ENCODE data around the gene RPUSD4.

Gene RPUSD4

GRCh38 chr11:126212089-126212660 lies 725 bp upstream of the RPUSD4 start:
- no peak for DNase-seq (ENCODE audit: low read depth)

GRCh38 chr11:126210871-126211235 lies 597 bp downstream of the RPUSD4 start:
- no peak for DNase-seq (ENCODE audit: low read depth)

GRCh38 chr11:126207896-126208295 lies 3.6 kb downstream of the RPUSD4 start:
- DNase-seq (ENCODE audit: low read depth), result no peak

- DNase-seq (ENCODE audit: low read depth), result no peak
Measured at GRCh38 chr11:126205359-126205758, 6.1 kb downstream of the RPUSD4 start.

- no peak for DNase-seq (ENCODE audit: low read depth)
Measured at GRCh38 chr11:126202646-126203359, 8.6 kb downstream of the RPUSD4 start.

DNA sequence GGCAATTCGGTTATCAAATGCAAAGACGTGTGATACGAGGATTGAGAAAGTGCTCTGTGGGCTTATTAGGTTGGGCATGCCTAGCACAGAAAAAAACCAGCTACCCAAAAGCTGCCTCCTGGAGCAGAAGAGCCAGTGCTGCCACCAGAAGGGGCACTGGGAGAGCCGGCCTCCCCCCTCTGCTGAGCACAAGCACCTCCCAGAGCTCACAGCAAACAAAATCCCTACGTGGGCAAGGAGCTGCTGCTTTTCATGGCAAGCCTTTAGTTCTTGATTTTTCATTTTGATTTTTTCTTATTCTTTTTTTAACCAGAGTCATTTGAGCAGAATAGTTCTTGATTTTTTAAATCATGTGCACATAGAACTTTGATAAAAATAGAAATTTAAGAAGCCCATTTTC lies 12.8 kb downstream of the RPUSD4 start:
- DNase-seq (ENCODE audit: low read depth), result no peak

DNA sequence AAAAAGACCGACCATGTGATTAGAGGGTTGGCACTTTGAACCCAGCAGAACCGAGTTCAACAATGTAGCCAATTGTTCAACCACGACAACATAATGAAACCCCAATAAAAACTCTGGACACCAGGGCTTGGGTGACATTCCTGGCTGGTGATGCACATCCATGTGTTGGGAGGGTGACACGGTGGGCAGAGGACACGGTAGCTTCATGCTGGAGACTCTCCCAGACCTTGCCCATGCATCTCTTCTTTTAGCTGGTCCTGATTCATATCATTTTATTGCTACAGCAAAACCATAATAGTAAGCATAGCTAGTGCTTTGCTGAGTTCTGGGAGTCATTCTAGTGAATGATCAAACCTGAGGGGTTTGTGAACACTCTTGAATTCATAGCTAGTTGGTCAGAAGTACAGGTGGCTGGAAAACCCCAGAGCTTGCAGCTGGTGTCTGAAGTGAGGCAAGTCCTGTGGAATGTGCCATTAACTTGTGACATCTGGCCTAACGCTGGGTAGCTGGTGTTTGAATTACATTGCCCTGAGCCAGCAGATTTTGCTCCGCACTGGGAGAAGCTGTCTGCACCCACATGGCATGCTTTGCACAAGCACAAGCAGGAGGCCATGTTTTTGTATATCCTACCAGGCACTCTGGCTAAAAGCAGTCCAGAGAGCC lies 14.0 kb downstream of the RPUSD4 start:
- DNase-seq (ENCODE audit: low read depth), result no peak

GRCh38 chr11:126195119-126195518 lies 16.3 kb downstream of the RPUSD4 start:
- no peak for DNase-seq (ENCODE audit: low read depth)

DNA sequence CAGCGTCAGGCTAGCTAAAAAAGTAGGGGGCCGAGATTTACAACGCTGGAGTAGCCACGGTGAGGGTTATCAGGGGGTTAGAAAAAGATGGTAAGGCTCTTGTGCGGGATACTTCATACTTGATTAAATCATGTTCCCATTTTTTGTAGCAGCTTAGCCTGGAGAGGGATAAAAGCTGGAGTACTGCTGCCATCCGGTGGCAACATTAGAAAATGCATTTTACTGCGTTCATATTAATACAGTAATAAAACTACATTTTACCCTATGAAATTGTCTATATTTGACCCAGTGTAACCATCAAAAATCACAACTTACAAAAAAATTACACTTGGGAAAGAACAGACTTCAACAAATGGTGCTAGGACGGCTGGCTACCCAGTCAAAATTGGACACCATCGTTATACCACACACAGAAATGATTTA lies 17.3 kb downstream of the RPUSD4 start:
- DNase-seq (ENCODE audit: low read depth), result no peak

- DNase-seq (ENCODE audit: low read depth), result no peak
Measured at GRCh38 chr11:126193038-126193478, 18.4 kb downstream of the RPUSD4 start.

- DNase-seq (ENCODE audit: low read depth), result no peak
Measured at GRCh38 chr11:126192361-126192760, 19.1 kb downstream of the RPUSD4 start.

- DNase-seq (ENCODE audit: low read depth), result no peak
Measured at GRCh38 chr11:126191379-126192073, 19.9 kb downstream of the RPUSD4 start.

DNA sequence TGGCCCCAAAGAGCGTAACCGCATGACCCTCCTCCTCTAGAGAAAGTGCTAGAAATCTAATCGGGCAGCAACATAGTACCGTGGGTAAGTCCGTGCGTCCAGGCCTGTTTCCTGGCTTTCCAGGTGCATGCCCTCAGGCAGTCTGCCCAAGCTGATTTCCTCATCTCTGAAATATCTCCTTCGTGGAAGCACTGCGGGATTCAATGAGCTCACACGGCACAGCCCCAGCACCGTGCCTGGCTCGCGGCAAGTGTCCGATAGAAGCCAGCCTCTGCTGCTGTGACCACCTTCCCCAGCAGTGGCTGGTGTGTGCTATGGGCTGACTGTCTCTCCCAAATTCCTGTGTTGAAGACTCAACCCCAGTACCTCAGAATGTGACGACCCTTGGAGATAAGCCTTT lies 20.7 kb downstream of the RPUSD4 start:
- no peak for DNase-seq (ENCODE audit: low read depth)

DNA sequence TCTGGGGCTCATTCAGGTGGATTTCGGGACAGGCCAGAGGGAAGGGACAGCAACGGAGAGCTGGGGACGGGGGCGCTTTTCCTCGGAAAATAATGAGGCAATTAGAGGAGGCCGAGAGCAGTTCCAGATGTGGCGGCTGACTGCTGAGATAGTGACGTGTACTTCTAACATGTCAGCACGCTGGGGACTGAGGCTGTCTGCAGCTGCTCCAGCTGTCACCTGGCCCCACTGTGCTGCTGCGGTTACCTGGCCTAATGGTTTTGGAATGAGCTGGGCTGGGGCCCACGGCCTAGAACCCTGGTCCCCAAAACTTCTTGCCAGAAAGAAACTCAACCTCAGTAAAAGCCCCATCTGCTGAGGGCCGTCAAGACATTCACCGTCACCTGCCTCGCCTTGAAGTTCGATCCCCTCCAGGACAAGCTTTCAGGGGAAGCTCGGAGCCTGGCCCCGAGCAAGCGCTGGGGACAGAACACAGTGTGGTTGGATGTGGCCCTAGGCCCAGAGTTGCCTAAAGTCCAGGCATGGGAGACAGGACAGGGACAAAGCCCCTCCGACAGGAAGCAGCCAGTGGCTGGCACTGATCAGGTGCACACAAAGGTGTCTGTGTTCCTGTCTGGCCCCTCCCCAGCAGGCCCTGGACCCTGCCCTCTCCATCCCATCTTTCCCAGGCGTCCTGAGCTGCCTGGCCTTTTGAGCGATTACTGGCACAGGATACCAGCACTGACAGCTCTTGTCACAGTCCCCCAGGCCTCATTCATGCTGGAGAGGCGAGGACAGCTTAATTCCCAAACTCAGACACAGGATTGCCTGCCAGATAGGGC lies 22.1 kb downstream of the RPUSD4 start:
- no peak for DNase-seq (ENCODE audit: low read depth)

DNA sequence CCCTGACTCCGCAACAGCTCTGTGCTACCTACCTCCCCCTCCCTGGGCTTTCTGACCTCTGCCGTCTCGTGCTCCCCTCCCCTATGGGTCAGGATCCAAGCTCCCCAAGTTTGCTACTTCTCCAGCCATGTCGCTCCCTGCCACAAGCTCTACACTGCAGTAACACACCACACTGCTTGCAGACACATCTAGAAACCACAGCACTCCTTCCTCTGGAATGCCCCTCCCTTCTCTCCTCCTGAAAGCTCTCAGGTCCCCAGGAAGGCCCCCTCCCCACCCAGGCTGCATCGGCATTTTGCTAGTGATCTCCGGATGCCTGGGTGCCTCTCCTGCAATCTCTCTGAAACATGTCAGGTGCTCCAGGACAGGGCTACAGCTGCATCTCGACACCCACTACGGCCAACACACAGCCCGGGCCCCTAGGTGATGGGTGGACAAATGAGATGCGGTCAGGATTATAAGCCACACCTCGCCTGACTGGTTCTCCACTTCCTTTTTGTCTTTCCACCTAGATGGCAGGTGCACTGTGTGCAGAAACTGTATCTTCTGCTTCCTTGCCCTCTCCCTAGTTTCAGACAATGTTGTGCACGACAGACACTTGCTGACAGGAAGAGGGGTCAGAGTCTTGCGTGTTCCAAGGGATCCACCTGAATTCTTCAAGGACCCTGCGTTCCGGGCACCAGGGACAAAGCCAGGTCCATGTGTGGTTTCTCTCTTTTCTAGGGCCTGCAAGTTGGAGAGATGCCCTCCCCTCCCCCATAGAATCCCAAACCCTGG lies 22.9 kb downstream of the RPUSD4 start:
- DNase-seq (ENCODE audit: low read depth), result no peak

DNA sequence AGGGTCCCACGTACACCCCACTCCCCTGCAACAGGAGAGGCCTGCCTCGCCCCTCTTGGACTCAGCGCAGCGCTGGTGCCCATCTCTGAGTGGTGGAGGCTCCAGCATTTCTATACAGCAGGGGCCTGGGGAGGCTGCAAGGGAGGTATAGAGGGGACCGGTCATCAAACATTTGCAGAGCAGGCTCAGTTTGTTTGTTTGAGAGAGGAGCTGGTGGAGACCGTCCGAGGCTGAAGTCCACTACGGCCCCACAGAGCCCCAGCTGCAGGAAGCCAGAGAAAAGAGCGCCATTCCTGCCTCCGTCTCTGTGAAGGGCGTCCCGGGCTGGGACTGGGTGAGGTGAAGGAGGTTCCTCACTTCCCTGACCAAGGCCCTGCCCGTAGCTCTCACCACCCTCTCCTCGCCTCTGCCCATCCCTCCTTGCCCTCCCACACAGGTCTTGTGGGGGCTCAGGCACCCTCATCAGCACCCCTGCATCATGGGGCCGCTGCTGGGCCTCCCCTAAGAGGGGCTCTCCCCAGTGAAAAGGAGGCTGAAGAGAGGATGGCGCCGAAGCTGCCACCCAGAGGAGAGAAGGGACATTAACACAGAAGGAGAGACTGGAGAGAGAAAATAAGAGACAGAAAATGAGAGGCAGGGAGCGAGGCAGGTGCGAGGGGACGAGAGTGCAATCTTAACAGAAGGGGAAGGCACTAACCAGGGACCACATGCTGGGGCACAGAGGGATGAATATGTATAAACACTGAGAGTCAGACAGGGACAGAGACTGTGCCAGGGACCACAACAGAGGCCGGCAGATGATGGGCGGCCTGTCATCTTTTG lies 24.5 kb downstream of the RPUSD4 start:
- DNase-seq (ENCODE audit: low read depth), result no peak

GRCh38 chr11:126186025-126186698 lies 25.3 kb downstream of the RPUSD4 start:
- DNase-seq (ENCODE audit: low read depth), result no peak

DNA sequence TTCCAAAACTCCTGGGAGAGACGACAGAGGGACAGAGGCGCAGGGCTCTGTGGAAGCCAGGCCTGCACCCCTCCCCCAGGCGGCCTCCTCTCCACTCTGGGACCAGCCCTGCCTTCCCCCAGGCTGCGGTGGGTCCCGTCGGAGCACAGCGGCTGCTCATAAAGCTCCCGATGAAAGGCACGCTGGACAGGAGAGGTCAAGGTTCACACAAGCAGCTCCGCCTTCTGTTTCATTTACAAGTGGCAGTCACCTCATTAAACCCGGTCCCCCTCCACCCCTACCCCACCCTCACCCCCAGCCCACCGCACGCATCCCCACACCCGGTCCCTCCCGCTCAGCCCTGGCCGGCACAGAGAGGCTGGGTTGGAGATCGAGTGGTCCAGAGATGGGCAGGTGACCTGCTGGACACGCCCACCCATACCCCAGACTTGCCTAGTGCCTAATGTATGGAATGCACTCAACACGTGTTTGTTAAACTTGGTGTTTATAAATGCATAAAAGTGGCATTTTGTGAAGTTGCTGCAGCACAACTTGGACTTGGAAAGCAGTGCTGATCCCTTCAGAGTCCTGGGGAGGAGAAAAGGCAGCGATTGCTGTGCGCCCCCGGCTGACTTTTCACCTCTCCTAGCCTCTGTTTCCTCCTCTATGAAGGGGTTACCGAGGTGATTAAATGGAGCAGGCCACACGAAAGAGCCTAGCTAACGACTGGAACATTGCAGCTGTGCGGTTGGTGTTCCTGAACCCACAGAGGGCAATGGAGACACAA lies 26.0 kb downstream of the RPUSD4 start:
- no peak for DNase-seq (ENCODE audit: low read depth)
